Measurements from ENCODE around the gene NUMBL. TPM values are rescaled to one million over a fixed set of nuclear protein-coding genes. Genes with fewer than 3 reads are reported as not detected.

Gene NUMBL
- total RNA-seq, 2 experiments from 2014 or later: 4.9 to 8.9 TPM

DNA sequence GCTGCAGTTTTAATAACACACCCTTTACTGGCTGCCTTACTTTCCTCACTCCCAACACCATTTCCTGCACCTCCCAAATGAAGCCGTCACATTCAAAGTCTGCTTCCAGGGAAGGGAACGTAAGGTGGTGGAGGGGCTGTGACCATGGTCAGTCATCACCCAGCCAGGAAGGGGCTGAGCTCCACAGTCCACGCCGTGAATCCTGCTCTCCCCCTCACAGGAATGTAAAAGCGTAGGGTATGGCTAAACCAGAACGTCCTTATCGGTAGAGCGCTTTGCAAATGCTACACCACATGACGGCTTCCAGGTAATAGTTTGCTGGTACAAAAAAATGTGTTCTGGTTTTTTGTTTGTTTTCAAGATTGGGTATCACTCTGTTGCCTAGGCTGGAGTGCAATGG is 7.0 kb downstream of the NUMBL start:
- Histone ChIP-seq H3K4me1 (ENCODE audit: insufficient read depth, low read length, poor library complexity, severe bottlenecking) (no peaks in the 10 kb centered on the region), H3K79me2 (ENCODE audit: insufficient read depth, low read depth, low read length) (no peaks in the 10 kb centered on the region), H3K27ac (ENCODE audit: low read depth, low read length, poor library complexity, severe bottlenecking) (no peak overlapping the region), H3K9me3 (ENCODE audit: low read length) (no peaks in the 10 kb centered on the region), H3K4me2 (ENCODE audit: low read length) (no peak overlapping the region), H3K36me3 (ENCODE audit: insufficient read depth, low read length) (no peaks in the 10 kb centered on the region), H4K20me1 (ENCODE audit: insufficient read depth, low read length) (no peaks in the 10 kb centered on the region), H3K9me2 (ENCODE audit: insufficient read depth, low read length) (no peaks in the 10 kb centered on the region), H3K4me3 (ENCODE audit: low read depth, low read length, poor library complexity, severe bottlenecking) (no peak overlapping the region), H2AFZ (ENCODE audit: low read length) (no peak overlapping the region)
- POLR2A ChIA-PET: no interaction called here
- no TSS peak for BruUV-seq (replicated peaks)
- intact Hi-C loops (cut with micrococcal nuclease; ENCODE audit: unreplicated experiment): no loop called here
- TF ChIP-seq EZH2phosphoT487 (IDR thresholded peaks at IDR 0.05; ENCODE audit: borderline replicate concordance, low read depth, low read length): no peak
- TF ChIP-seq, protein P1, sequence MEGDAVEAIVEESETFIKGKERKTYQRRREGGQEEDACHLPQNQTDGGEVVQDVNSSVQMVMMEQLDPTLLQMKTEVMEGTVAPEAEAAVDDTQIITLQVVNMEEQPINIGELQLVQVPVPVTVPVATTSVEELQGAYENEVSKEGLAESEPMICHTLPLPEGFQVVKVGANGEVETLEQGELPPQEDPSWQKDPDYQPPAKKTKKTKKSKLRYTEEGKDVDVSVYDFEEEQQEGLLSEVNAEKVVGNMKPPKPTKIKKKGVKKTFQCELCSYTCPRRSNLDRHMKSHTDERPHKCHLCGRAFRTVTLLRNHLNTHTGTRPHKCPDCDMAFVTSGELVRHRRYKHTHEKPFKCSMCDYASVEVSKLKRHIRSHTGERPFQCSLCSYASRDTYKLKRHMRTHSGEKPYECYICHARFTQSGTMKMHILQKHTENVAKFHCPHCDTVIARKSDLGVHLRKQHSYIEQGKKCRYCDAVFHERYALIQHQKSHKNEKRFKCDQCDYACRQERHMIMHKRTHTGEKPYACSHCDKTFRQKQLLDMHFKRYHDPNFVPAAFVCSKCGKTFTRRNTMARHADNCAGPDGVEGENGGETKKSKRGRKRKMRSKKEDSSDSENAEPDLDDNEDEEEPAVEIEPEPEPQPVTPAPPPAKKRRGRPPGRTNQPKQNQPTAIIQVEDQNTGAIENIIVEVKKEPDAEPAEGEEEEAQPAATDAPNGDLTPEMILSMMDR (conservative IDR thresholded peaks at IDR 0.05; ENCODE audit: low read length): no peak
- no peak for DNase-seq (ENCODE audit: low spot score)
- CTCF ChIA-PET (ENCODE audit: unreplicated experiment): interaction anchor here (0.6 kb wide), 1 partner anchor 145 kb away, joined by 3 read pairs; no protein-coding TSS in a partner anchor

DNA sequence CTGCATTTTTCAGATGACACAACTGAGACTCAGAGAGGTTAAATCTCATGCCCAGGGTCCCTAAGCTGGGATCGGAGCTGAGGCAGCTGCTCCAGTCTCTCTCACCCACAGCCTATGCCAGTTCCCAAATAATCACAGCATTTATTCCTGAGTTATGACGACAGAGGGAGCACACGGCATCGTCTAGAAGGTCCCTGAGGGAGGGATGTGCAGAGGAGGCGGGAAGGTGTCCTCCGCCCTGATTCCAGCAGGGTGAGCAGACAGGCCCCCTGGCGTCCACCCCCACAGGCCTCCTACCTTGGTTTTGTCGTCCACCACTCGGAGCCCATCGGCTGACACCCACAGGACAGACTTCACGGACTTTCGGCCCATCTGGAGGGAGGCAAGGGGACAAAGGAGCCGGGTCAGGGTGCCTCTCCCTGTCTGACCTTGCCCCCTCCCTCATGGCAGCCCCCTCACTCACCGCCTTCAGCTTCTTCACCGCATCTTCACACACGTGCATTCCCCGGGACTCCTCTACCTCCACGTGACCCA is 8.0 kb downstream of the NUMBL start:
- POLR2A ChIA-PET: no interaction called here

DNA sequence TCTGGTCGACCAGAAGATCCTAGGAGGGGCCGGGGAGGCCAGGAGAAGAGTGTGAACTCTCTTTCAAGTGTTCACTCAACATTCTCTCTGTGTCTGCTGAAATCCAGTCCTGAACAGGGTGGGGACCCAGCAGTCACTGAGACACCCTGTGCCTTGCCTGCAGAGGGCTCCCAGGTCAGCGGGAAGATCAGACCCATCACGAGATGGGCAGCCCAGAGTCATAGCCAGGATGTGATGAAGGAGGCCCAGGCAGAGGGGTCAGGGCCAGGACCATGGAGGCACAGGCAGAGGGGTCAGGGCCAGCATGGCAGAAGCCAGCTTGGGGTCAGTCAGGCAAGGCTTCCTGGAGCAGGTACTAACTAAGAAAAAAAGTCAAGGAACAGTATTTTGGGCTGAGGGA is 9.4 kb downstream of the NUMBL start:
- H2AFZ ChIP-seq (ENCODE audit: low read length): no peak overlapping the region
- CTCF ChIA-PET (ENCODE audit: unreplicated experiment): no interaction called here
- no peaks in the 10 kb centered on the region for H3K36me3 ChIP-seq (ENCODE audit: insufficient read depth, low read length)
- POLR2A ChIA-PET: no interaction called here
- no peaks in the 10 kb centered on the region for H3K9me3 ChIP-seq (ENCODE audit: low read length)
- no peaks in the 10 kb centered on the region for H3K9me2 ChIP-seq (ENCODE audit: insufficient read depth, low read length)
- no peaks in the 10 kb centered on the region for H4K20me1 ChIP-seq (ENCODE audit: insufficient read depth, low read length)
- H3K27ac ChIP-seq (ENCODE audit: low read depth, low read length, poor library complexity, severe bottlenecking): no peak overlapping the region
- DNase-seq (ENCODE audit: low spot score): no peak
- no peak overlapping the region for H3K4me2 ChIP-seq (ENCODE audit: low read length)
- H3K79me2 ChIP-seq (ENCODE audit: insufficient read depth, low read depth, low read length): no peaks in the 10 kb centered on the region
- intact Hi-C loops (cut with micrococcal nuclease; ENCODE audit: unreplicated experiment): no loop called here
- no peaks in the 10 kb centered on the region for H3K4me1 ChIP-seq (ENCODE audit: insufficient read depth, low read length, poor library complexity, severe bottlenecking)
- no peak overlapping the region for H3K4me3 ChIP-seq (ENCODE audit: low read depth, low read length, poor library complexity, severe bottlenecking)
- TF ChIP-seq, protein P1 (conservative IDR thresholded peaks at IDR 0.05; ENCODE audit: low read length): no peak
- TF ChIP-seq EZH2phosphoT487 (IDR thresholded peaks at IDR 0.05; ENCODE audit: borderline replicate concordance, low read depth, low read length): no peak
- no TSS peak for BruUV-seq (replicated peaks)

More for the DNA sequence above, 8.0 kb downstream of the NUMBL start:
- CTCF ChIA-PET (ENCODE audit: unreplicated experiment): interaction anchor here (0.6 kb wide), 1 partner anchor 146 kb away, joined by 3 read pairs; no protein-coding TSS in a partner anchor
- no peak for DNase-seq (ENCODE audit: low spot score)
- no peaks in the 10 kb centered on the region for H3K4me1 ChIP-seq (ENCODE audit: insufficient read depth, low read length, poor library complexity, severe bottlenecking)
- no peak overlapping the region for H2AFZ ChIP-seq (ENCODE audit: low read length)
- H3K4me3 ChIP-seq (ENCODE audit: low read depth, low read length, poor library complexity, severe bottlenecking): no peak overlapping the region
- no peaks in the 10 kb centered on the region for H3K36me3 ChIP-seq (ENCODE audit: insufficient read depth, low read length)
- no peaks in the 10 kb centered on the region for H4K20me1 ChIP-seq (ENCODE audit: insufficient read depth, low read length)
- H3K27ac ChIP-seq (ENCODE audit: low read depth, low read length, poor library complexity, severe bottlenecking): no peak overlapping the region
- intact Hi-C loops (cut with micrococcal nuclease; ENCODE audit: unreplicated experiment): no loop called here
- no peak overlapping the region for H3K4me2 ChIP-seq (ENCODE audit: low read length)
- H3K79me2 ChIP-seq (ENCODE audit: insufficient read depth, low read depth, low read length): no peaks in the 10 kb centered on the region
- no TSS peak for BruUV-seq (replicated peaks)
- TF ChIP-seq, protein P1 (conservative IDR thresholded peaks at IDR 0.05; ENCODE audit: low read length): no peak
- no peak for TF ChIP-seq EZH2phosphoT487 (IDR thresholded peaks at IDR 0.05; ENCODE audit: borderline replicate concordance, low read depth, low read length)
- no peaks in the 10 kb centered on the region for H3K9me2 ChIP-seq (ENCODE audit: insufficient read depth, low read length)
- H3K9me3 ChIP-seq (ENCODE audit: low read length): no peaks in the 10 kb centered on the region
